SK-N-SH (cell line): ENCODE measurements around the gene BORCS6. TPM values are rescaled to one million over a fixed set of nuclear protein-coding genes. Genes with fewer than 3 reads are reported as not detected.

Experiments used
- CTCF ChIA-PET: fragments of 300-600, 350-600 bp; formaldehyde crosslinking; extraction: SDS; loops from one replicate; lab custom pipeline; 2021; lab: Yijun Ruan, JAX
- POLR2A ChIA-PET: fragments of 350-600 bp; sonication (Branson Sonifier 250); formaldehyde crosslinking; extraction: SDS; loops from one replicate; lab custom pipeline; 2020; ENCODE audit warnings: antibody characterized with exemption, inconsistent platforms; lab: Yijun Ruan, JAX
- DNase-seq: peaks from one replicate; pipeline ENCODE4 v3.0.0; 2012
- H2AFZ ChIP-seq: fragments of 200-600 bp; sonication (generic); 2 replicates; pipeline ENCODE4 v1.8.1; 2016; ENCODE audit warnings: antibody characterized with exemption, mild to moderate bottlenecking, low read depth
- H3F3A ChIP-seq: fragments of 200-600 bp; sonication (generic); replicated peaks from 2 replicates; pipeline ENCODE3; 2016; ENCODE audit warnings: antibody characterized with exemption, mild to moderate bottlenecking; ENCODE audit not compliant: insufficient read depth
- H3K27ac ChIP-seq, 2 experiments: fragments of 200-500 bp in 1 of 2; fragments of 200-600 bp in 1 of 2; sonication (Bioruptor generic) in 1 of 2; sonication (generic), shearing (Covaris generic) in 1 of 2; 2 replicates each; pipeline versions ENCODE4 v1.5.1 to v1.6.1; 2014 to 2016; ENCODE audit warnings: low read depth in 2 of 2, inconsistent platforms in 1 of 2, low read length in 1 of 2, mild to moderate bottlenecking in 1 of 2, mixed read lengths in 1 of 2
- H3K27me3 ChIP-seq: fragments of 200-600 bp; sonication (generic), shearing (Covaris generic); 2 replicates; pipeline ENCODE4 v1.6.1; 2016; ENCODE audit warnings: mixed run types; ENCODE audit not compliant: insufficient read depth
- H3K36me3 ChIP-seq, 2 experiments: fragments of 200-500 bp in 1 of 2; fragments of 200-600 bp in 1 of 2; sonication (Bioruptor generic) in 1 of 2; sonication (generic) in 1 of 2; replicated peaks in 1 of 2; 2 replicates each; pipeline versions ENCODE3 to v1.5.1; 2014 to 2016; ENCODE audit warnings: low read length in 1 of 2, mild to moderate bottlenecking in 1 of 2; ENCODE audit not compliant: insufficient read depth in 2 of 2, control insufficient read depth in 1 of 2
- H3K4me1 ChIP-seq, 2 experiments: fragments of 200-500 bp in 1 of 2; fragments of 200-600 bp in 1 of 2; sonication (Bioruptor generic) in 1 of 2; sonication (generic), shearing (Covaris generic) in 1 of 2; 2 replicates each; pipeline versions ENCODE4 v1.5.1 to v1.6.1; 2014 to 2016; ENCODE audit warnings: low read depth in 1 of 2, low read length in 1 of 2, mixed run types in 1 of 2; ENCODE audit not compliant: insufficient read depth in 2 of 2, control insufficient read depth in 1 of 2
- H3K4me2 ChIP-seq: fragments of 200-600 bp; sonication (generic), shearing (Covaris generic); 2 replicates; pipeline ENCODE4 v1.6.1; 2017; ENCODE audit warnings: mixed run types
- H3K4me3 ChIP-seq, 2 experiments: fragments of 200-500 bp in 1 of 2; fragments of 200-600 bp in 1 of 2; sonication (Bioruptor generic) in 1 of 2; sonication (generic), shearing (Covaris generic) in 1 of 2; 2 replicates each; pipeline versions ENCODE4 v1.5.1 to v1.8.1; 2014 to 2016; ENCODE audit warnings: low read depth in 2 of 2, inconsistent platforms in 1 of 2, low read length in 1 of 2, mild to moderate bottlenecking in 1 of 2, mixed read lengths in 1 of 2, moderate library complexity in 1 of 2
- H3K79me2 ChIP-seq: fragments of 200-600 bp; sonication (generic); 2 replicates; pipeline ENCODE4 v1.8.1; 2017; ENCODE audit warnings: mild to moderate bottlenecking; ENCODE audit not compliant: insufficient read depth
- H3K9ac ChIP-seq: fragments of 200-600 bp; sonication (generic); 2 replicates; pipeline ENCODE4 v1.6.1; 2017; ENCODE audit warnings: mixed run types
- H3K9me2 ChIP-seq: fragments of 200-600 bp; sonication (generic); 2 replicates; pipeline ENCODE4 v1.6.1; 2017; ENCODE audit warnings: mixed run types
- H3K9me3 ChIP-seq: fragments of 200-600 bp; sonication (generic); 2 replicates; pipeline ENCODE4 v1.6.1; 2017; ENCODE audit warnings: mixed run types, mild to moderate bottlenecking, moderate library complexity
- H4K20me1 ChIP-seq: fragments of 200-600 bp; sonication (generic); 2 replicates; pipeline ENCODE4 v1.6.1; 2017; ENCODE audit warnings: mild to moderate bottlenecking, mixed run types; ENCODE audit not compliant: insufficient read depth
- RAD21 ChIP-seq: IDR thresholded peaks from 2 replicates; pipeline ENCODE4 v1.6.1; 2012; ENCODE audit warnings: mild to moderate bottlenecking, low read length
- RCOR1 ChIP-seq: fragments of 150-350 bp; IDR thresholded peaks from 2 replicates; pipeline ENCODE4 v1.6.1; 2017; ENCODE audit warnings: antibody characterized with exemption, low read length
- SMC3 ChIP-seq: IDR thresholded peaks from 2 replicates; pipeline ENCODE4 v1.6.1; 2012; ENCODE audit warnings: low read depth, low read length, improper control_type of control experiment
- TAF1 ChIP-seq: IDR thresholded peaks from 2 replicates; pipeline ENCODE4 v1.6.1; 2012; ENCODE audit warnings: low read depth, mild to moderate bottlenecking, low read length, moderate library complexity, borderline replicate concordance
- TCF12 ChIP-seq: IDR thresholded peaks from 2 replicates; pipeline ENCODE4 v1.4.0; 2012
- YY1 ChIP-seq: IDR thresholded peaks from 2 replicates; pipeline ENCODE4 v1.4.0; 2012; ENCODE audit warnings: low read depth, mild to moderate bottlenecking
- WGBS: methylation state at CpG from one replicate; pipeline ENCODE4 v1.1.6; 2017; ENCODE audit warnings: low lambda C conversion rate; 5-methylcytosine and 5-hydroxymethylcytosine counted together
- polyA plus RNA-seq, 3 experiments: library from polyadenylated mRNA; depleted of rRNA; stranded (reverse); fragments of >200 nt; gene quantifications; 2 replicates each; pipeline ENCODE4 v1.2.3, GENCODE V29; 2012
- TF ChIP-seq, protein P1 (sequence below): IDR thresholded peaks from 2 replicates; pipeline ENCODE4 v1.6.1; 2012; ENCODE audit warnings: mild to moderate bottlenecking, low read depth, low read length, moderate library complexity
- TF ChIP-seq, protein P2 (sequence below): fragments of 200-600 bp; sonication (generic); IDR thresholded peaks from 2 replicates; pipeline ENCODE4 v1.6.1; 2017; ENCODE audit warnings: antibody characterized with exemption, mild to moderate bottlenecking, moderate library complexity

Gene BORCS6
- polyA plus RNA-seq, 1 of the 3 experiments (the other 2 are of a cell fraction): 4.3 TPM

DNA sequence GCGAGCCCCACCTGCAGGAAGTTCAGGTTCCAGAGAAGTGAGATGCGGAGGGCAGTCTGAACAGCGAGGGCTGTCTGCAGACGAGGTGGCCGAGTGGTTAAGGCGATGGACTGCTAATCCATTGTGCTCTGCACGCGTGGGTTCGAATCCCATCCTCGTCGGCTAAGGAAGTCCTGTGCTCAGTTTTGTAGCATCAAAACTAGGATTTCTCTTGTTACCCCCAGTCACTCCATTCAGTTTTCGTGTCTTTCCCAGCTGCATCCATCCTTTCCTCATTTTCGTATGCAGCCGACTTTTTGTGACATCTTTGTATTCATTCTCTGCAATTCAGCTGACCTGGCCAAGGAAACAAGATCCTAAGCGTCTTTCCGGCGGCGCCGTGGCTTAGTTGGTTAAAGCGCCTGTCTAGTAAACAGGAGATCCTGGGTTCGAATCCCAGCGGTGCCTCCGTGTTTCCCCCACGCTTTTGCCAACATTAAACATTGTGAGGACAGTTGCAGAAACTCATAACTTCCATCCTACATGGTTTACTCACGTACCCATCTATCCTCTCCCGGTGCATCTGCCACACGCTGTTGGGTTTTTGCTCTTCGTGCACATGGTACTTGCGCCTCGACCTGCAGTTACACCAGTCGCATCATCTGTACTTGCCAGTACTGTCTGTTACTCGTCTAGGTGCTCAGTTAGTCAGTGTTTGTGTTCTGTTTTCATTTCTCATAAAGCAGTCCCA is 3.0 kb downstream of the BORCS6 start (continued):
- TF ChIP-seq, protein P1, sequence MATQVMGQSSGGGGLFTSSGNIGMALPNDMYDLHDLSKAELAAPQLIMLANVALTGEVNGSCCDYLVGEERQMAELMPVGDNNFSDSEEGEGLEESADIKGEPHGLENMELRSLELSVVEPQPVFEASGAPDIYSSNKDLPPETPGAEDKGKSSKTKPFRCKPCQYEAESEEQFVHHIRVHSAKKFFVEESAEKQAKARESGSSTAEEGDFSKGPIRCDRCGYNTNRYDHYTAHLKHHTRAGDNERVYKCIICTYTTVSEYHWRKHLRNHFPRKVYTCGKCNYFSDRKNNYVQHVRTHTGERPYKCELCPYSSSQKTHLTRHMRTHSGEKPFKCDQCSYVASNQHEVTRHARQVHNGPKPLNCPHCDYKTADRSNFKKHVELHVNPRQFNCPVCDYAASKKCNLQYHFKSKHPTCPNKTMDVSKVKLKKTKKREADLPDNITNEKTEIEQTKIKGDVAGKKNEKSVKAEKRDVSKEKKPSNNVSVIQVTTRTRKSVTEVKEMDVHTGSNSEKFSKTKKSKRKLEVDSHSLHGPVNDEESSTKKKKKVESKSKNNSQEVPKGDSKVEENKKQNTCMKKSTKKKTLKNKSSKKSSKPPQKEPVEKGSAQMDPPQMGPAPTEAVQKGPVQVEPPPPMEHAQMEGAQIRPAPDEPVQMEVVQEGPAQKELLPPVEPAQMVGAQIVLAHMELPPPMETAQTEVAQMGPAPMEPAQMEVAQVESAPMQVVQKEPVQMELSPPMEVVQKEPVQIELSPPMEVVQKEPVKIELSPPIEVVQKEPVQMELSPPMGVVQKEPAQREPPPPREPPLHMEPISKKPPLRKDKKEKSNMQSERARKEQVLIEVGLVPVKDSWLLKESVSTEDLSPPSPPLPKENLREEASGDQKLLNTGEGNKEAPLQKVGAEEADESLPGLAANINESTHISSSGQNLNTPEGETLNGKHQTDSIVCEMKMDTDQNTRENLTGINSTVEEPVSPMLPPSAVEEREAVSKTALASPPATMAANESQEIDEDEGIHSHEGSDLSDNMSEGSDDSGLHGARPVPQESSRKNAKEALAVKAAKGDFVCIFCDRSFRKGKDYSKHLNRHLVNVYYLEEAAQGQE: 0 out of 2 replicates have a peak, but pooled peaks have one; percentile 40
- TF ChIP-seq RAD21: no peak

DNA sequence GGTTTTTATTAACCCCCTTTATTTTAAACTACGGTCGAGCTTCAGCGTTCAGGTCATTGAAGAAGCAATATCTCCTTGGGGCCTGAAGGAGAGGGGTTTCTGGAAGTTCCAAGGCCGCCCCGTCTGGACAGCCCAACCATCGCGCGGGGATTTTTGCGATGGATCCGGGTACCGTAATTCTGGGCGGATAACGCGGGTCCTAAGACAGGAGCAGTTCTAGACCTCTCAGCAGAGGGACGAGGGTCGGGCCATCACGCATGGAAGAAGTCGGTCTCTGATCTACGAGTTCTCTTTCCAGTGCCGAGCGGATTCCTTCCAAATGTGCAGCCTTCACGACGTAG is 3.6 kb downstream of the BORCS6 start:
- 0% methylated on average over 11 of the region's 23 CpGs for WGBS
- ChIA-PET POLR2A (interaction anchor here (0.7 to 4.4 kb wide), 6 partner anchors 10 to 62 kb away, joined by 3 to 33 read pairs (median 4); partner anchors contain the start of genes CTC1 and TMEM107), CTCF (interaction anchor here (1.0 to 5.5 kb wide), 11 partner anchors 9 to 114 kb away, joined by 4 to 55 read pairs (median 6); partner anchors contain the start of genes ALOXE3 and TMEM107)
- TF ChIP-seq, protein P2, sequence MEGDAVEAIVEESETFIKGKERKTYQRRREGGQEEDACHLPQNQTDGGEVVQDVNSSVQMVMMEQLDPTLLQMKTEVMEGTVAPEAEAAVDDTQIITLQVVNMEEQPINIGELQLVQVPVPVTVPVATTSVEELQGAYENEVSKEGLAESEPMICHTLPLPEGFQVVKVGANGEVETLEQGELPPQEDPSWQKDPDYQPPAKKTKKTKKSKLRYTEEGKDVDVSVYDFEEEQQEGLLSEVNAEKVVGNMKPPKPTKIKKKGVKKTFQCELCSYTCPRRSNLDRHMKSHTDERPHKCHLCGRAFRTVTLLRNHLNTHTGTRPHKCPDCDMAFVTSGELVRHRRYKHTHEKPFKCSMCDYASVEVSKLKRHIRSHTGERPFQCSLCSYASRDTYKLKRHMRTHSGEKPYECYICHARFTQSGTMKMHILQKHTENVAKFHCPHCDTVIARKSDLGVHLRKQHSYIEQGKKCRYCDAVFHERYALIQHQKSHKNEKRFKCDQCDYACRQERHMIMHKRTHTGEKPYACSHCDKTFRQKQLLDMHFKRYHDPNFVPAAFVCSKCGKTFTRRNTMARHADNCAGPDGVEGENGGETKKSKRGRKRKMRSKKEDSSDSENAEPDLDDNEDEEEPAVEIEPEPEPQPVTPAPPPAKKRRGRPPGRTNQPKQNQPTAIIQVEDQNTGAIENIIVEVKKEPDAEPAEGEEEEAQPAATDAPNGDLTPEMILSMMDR: peak; percentile 54
- TF ChIP-seq SMC3 (no peak), TCF12 (no peak), YY1 (0 out of 2 replicates have a peak, but pooled peaks have one; percentile 14), TAF1 (no peak), RCOR1 (no peak; the same call in 1 of the 2 replicates)
- peaks cover 13% of the 10 kb centered on the region for H4K20me1 ChIP-seq
- peak overlapping the region; percentile 76 for H3K9ac ChIP-seq
- peak overlapping the region; percentile 88 to 94 for H3K4me3 ChIP-seq
- peaks cover 18% of the 10 kb centered on the region; the same call in 1 of the 2 replicates for H3K79me2 ChIP-seq
- H3K9me3 ChIP-seq: no peaks in the 10 kb centered on the region
- peaks cover 34% of the 10 kb centered on the region for H3F3A ChIP-seq
- H2AFZ ChIP-seq: peak overlapping the region; percentile 84
- H3K27ac ChIP-seq: peak overlapping the region; percentile 79 to 94
- no peaks in the 10 kb centered on the region for H3K9me2 ChIP-seq
- H3K4me1 ChIP-seq: peaks cover 9 to 25% of the 10 kb centered on the region in 2 experiments; a peak in 3 of 4 replicates
- H3K27me3 ChIP-seq: no peaks in the 10 kb centered on the region
- H3K36me3 ChIP-seq: no peaks in the 10 kb centered on the region
- H3K4me2 ChIP-seq: peak overlapping the region; percentile 88
- DNase-seq: no peak
